ENCODE data around the gene KCNMB4. TPM values are rescaled to one million over a fixed set of nuclear protein-coding genes. Genes with fewer than 3 reads are reported as not detected.

The KCNMB4 gene
- total RNA-seq, 2 experiments from 2014 or later = 5.8 to 7.6 TPM

DNA sequence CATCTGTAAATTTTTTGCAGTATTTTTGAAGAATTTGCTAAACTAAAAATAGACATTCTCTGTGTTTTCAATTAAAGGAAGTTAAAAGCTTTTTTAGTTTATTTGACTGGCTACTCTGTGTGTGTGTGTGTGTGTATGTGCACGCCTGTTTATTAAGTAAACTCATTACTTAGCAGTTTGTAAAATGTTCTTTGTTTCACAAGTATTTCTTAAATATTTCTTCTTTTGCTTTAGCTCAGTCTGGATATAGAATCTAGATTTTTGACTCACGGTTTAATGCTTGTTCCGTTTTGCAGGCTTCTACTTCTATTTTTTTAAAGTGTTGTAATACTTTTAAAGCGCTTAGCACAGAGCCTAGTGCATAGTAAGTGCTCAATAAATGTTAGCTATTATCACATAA, 46.5 kb upstream of the KCNMB4 start:
- Histone ChIP-seq H3K4me2 (ENCODE audit: low read length) (no peak overlapping the region), H3K27ac (ENCODE audit: low read depth, low read length, poor library complexity, severe bottlenecking) (no peak overlapping the region), H3K9me3 (ENCODE audit: low read length) (no peaks in the 10 kb centered on the region), H2AFZ (ENCODE audit: low read length) (no peak overlapping the region), H3K79me2 (ENCODE audit: insufficient read depth, low read depth, low read length) (peaks cover 60% of the 10 kb centered on the region; the same call in 1 of the 2 replicates), H4K20me1 (ENCODE audit: insufficient read depth, low read length) (no peaks in the 10 kb centered on the region), H3K9me2 (ENCODE audit: insufficient read depth, low read length) (no peaks in the 10 kb centered on the region), H3K36me3 (ENCODE audit: insufficient read depth, low read length) (peaks cover 60% of the 10 kb centered on the region), H3K4me1 (ENCODE audit: insufficient read depth, low read length, poor library complexity, severe bottlenecking) (peaks cover 34% of the 10 kb centered on the region), H3K4me3 (ENCODE audit: low read depth, low read length, poor library complexity, severe bottlenecking) (no peak overlapping the region)
- intact Hi-C loops (cut with micrococcal nuclease; ENCODE audit: unreplicated experiment) = loop anchor here (5.0 kb wide), 2 partner anchors 57 to 72 kb away; no protein-coding TSS in a partner anchor
- no TSS peak for BruUV-seq (replicated peaks)
- TF ChIP-seq, protein P1, sequence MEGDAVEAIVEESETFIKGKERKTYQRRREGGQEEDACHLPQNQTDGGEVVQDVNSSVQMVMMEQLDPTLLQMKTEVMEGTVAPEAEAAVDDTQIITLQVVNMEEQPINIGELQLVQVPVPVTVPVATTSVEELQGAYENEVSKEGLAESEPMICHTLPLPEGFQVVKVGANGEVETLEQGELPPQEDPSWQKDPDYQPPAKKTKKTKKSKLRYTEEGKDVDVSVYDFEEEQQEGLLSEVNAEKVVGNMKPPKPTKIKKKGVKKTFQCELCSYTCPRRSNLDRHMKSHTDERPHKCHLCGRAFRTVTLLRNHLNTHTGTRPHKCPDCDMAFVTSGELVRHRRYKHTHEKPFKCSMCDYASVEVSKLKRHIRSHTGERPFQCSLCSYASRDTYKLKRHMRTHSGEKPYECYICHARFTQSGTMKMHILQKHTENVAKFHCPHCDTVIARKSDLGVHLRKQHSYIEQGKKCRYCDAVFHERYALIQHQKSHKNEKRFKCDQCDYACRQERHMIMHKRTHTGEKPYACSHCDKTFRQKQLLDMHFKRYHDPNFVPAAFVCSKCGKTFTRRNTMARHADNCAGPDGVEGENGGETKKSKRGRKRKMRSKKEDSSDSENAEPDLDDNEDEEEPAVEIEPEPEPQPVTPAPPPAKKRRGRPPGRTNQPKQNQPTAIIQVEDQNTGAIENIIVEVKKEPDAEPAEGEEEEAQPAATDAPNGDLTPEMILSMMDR (conservative IDR thresholded peaks at IDR 0.05; ENCODE audit: low read length) = no peak
- TF ChIP-seq EZH2phosphoT487 (IDR thresholded peaks at IDR 0.05; ENCODE audit: borderline replicate concordance, low read depth, low read length) = no peak
- no peak for DNase-seq (ENCODE audit: low spot score)
- POLR2A ChIA-PET = interaction anchor here (1.1 to 1.7 kb wide), 2 partner anchors 18 to 45 kb away, joined by 4 to 6 read pairs; no protein-coding TSS in a partner anchor
- CTCF ChIA-PET (ENCODE audit: unreplicated experiment) = no interaction called here

DNA sequence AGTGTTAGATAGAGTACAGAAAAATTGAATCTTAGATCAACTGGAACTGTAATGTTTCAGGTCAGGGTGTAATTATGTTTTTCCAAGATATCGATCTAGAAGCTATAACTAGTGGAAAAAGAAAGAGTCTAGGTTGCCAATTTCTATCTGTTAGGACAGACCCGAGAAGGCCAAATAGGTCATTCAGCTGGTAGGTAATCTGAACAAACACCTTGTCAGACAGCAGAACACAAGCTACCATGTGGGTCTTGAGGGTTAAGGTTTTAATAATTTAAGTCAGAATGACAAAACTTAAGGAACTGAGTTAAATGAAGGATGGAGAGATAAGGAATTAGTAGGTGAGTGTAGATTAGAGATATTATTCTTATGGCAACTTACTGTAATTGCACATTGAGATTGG, 44.9 kb upstream of the KCNMB4 start:
- Histone ChIP-seq H4K20me1 (ENCODE audit: insufficient read depth, low read length) (no peaks in the 10 kb centered on the region), H3K4me1 (ENCODE audit: insufficient read depth, low read length, poor library complexity, severe bottlenecking) (peaks cover 34% of the 10 kb centered on the region), H3K36me3 (ENCODE audit: insufficient read depth, low read length) (peaks cover 59% of the 10 kb centered on the region), H3K4me2 (ENCODE audit: low read length) (no peak overlapping the region), H3K79me2 (ENCODE audit: insufficient read depth, low read depth, low read length) (peaks cover 48% of the 10 kb centered on the region; the same call in 1 of the 2 replicates), H3K27ac (ENCODE audit: low read depth, low read length, poor library complexity, severe bottlenecking) (no peak overlapping the region), H3K4me3 (ENCODE audit: low read depth, low read length, poor library complexity, severe bottlenecking) (no peak overlapping the region), H2AFZ (ENCODE audit: low read length) (no peak overlapping the region), H3K9me2 (ENCODE audit: insufficient read depth, low read length) (no peaks in the 10 kb centered on the region), H3K9me3 (ENCODE audit: low read length) (no peaks in the 10 kb centered on the region)
- CTCF ChIA-PET (ENCODE audit: unreplicated experiment) = no interaction called here
- no peak for TF ChIP-seq EZH2phosphoT487 (IDR thresholded peaks at IDR 0.05; ENCODE audit: borderline replicate concordance, low read depth, low read length)
- TF ChIP-seq, protein P1 (conservative IDR thresholded peaks at IDR 0.05; ENCODE audit: low read length) = no peak
- no peak for DNase-seq (ENCODE audit: low spot score)
- POLR2A ChIA-PET = interaction anchor here (1.2 to 2.0 kb wide), 2 partner anchors 9 to 12 kb away, joined by 3 to 11 read pairs; no protein-coding TSS in a partner anchor
- intact Hi-C loops (cut with micrococcal nuclease; ENCODE audit: unreplicated experiment) = no loop called here
- no TSS peak for BruUV-seq (replicated peaks)

DNA sequence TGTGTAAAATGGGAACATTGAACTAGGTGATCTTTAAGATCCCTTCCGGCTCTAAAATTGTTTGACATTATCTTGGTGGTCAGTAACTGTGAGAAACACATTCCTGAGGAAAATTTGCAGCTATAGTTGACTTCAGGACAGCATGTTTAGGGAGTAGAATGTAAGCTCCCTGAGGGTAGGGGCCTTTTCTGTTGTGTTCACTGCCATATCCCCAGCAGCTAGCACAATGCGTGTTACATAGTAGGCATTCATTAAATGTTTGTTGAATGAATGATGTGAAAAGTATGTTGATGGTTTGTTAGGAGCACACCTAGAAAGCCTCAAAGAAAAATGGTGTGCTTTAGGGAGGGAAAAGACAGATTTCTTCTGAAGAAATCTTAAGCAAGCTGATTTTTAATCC, 38.5 kb upstream of the KCNMB4 start:
- H3K4me2 ChIP-seq (ENCODE audit: low read length) = no peak overlapping the region
- DNase-seq (ENCODE audit: low spot score) = no peak
- TF ChIP-seq EZH2phosphoT487 (IDR thresholded peaks at IDR 0.05; ENCODE audit: borderline replicate concordance, low read depth, low read length) = no peak
- TF ChIP-seq, protein P1 (conservative IDR thresholded peaks at IDR 0.05; ENCODE audit: low read length) = no peak
- H2AFZ ChIP-seq (ENCODE audit: low read length) = no peak overlapping the region
- ChIA-PET CTCF (ENCODE audit: unreplicated experiment) (no interaction called here), POLR2A (interaction anchor here (1.1 kb wide), 1 partner anchor 19 kb away, joined by 3 read pairs; no protein-coding TSS in a partner anchor)
- no peaks in the 10 kb centered on the region for H3K4me1 ChIP-seq (ENCODE audit: insufficient read depth, low read length, poor library complexity, severe bottlenecking)
- BruUV-seq (replicated peaks) = no TSS peak
- H3K36me3 ChIP-seq (ENCODE audit: insufficient read depth, low read length) = peaks cover 62% of the 10 kb centered on the region
- H4K20me1 ChIP-seq (ENCODE audit: insufficient read depth, low read length) = no peaks in the 10 kb centered on the region
- no peak overlapping the region for H3K27ac ChIP-seq (ENCODE audit: low read depth, low read length, poor library complexity, severe bottlenecking)
- H3K9me3 ChIP-seq (ENCODE audit: low read length) = peaks cover 3% of the 10 kb centered on the region; the same call in 1 of the 2 replicates
- intact Hi-C loops (cut with micrococcal nuclease; ENCODE audit: unreplicated experiment) = no loop called here
- no peaks in the 10 kb centered on the region; the same call in 1 of the 2 replicates for H3K79me2 ChIP-seq (ENCODE audit: insufficient read depth, low read depth, low read length)
- no peak overlapping the region for H3K4me3 ChIP-seq (ENCODE audit: low read depth, low read length, poor library complexity, severe bottlenecking)
- no peaks in the 10 kb centered on the region for H3K9me2 ChIP-seq (ENCODE audit: insufficient read depth, low read length)
